RWPE1 (cell line): ENCODE data around the gene TGFBR1.

ENCODE experiments used
- CTCF ChIA-PET: fragments of 350-600 bp; sonication (Branson Sonifier 250); formaldehyde crosslinking; extraction: SDS; loops from one replicate; lab custom pipeline; 2021; lab: Yijun Ruan, JAX
- POLR2A ChIA-PET: fragments of 400-600 bp; formaldehyde crosslinking; extraction: SDS; loops from one replicate; lab custom pipeline; 2020; ENCODE audit warnings: antibody characterized with exemption; ENCODE audit not compliant: low non-redundant PET; lab: Yijun Ruan, JAX
- DNase-seq: peaks from one replicate; pipeline ENCODE4 v3.0.0; 2012; ENCODE audit warnings: low spot score
- H3K27ac ChIP-seq: fragments of 450-650 bp; 2 replicates; pipeline ENCODE4 v1.5.1; 2017
- CTCF ChIP-seq: fragments of 450-650 bp; conservative IDR thresholded peaks from 2 replicates; pipeline ENCODE4 v1.5.1; 2017; ENCODE audit warnings: low read depth, mild to moderate bottlenecking

Gene TGFBR1

DNA sequence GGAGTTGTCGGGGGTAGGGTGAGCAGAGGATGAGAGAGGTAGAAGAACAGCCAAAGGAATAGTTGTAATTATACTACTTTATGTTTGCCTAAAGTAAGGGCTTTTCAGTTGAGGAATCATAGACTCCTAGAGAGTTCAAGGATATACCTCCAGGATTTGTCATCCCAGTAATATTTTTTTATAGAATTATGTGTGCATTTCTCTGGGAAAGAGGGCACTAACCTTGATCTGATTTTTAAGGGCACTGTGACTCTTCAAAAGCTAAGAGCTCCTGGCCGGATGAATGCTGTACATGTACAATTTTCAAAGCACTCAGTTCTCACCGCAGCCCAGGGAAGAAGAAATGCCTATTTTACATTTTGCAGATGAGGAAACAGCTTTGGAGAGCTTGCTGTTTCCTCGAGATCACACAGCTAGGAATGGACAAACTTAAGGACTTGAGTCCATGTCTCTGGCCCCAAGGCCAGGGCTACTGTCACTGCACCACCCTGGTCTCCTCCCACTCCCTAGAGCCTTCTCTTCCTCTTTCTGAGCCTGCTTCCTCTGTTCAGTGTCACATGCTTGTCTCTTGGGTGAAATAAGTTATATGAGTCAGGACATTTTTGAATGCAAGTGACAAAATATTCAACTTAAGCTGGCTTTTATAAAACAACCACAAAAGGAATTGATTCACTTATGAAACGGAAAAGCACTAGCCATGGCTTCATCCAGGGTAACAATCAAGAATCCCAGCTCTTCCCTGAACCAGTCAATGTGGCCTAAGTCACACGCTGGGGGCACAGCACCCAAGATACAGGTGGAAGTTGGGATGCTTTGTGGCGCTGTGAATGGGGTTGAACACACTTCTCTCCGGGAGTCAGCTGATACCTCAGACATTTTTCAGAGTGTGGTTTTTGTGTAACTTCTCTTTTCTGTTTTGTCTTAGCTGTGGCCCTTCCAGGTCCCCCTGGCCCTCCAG is 45.7 kb upstream of the TGFBR1 start:
- TF ChIP-seq CTCF, result no peak
- ChIA-PET CTCF (interaction anchor here (0.6 to 1.0 kb wide), 2 partner anchors 61 to 86 kb away, joined by 3 read pairs; no protein-coding TSS in a partner anchor), POLR2A (no interaction called here)
- H3K27ac ChIP-seq, result no peak overlapping the region
- DNase-seq, result no peak

- CTCF ChIA-PET, result interaction anchor here (0.6 kb wide), 1 partner anchor 59 kb away, joined by 3 read pairs; no protein-coding TSS in a partner anchor
- H3K27ac ChIP-seq, result no peak overlapping the region
- TF ChIP-seq CTCF, result no peak
- POLR2A ChIA-PET, result no interaction called here
- DNase-seq, result no peak
Observed at GRCh38 chr9:99060621-99061020, 44.3 kb upstream of the TGFBR1 start.

GRCh38 chr9:99062549-99062948 is 42.4 kb upstream of the TGFBR1 start:
- no peak for TF ChIP-seq CTCF
- POLR2A ChIA-PET, result no interaction called here
- CTCF ChIA-PET, result no interaction called here
- no peak for DNase-seq
- H3K27ac ChIP-seq, result no peak overlapping the region

GRCh38 chr9:99063522-99063921 is 41.4 kb upstream of the TGFBR1 start:
- H3K27ac ChIP-seq, result no peak overlapping the region
- CTCF ChIA-PET, result no interaction called here
- no peak for TF ChIP-seq CTCF
- POLR2A ChIA-PET, result no interaction called here
- DNase-seq, result no peak

DNA sequence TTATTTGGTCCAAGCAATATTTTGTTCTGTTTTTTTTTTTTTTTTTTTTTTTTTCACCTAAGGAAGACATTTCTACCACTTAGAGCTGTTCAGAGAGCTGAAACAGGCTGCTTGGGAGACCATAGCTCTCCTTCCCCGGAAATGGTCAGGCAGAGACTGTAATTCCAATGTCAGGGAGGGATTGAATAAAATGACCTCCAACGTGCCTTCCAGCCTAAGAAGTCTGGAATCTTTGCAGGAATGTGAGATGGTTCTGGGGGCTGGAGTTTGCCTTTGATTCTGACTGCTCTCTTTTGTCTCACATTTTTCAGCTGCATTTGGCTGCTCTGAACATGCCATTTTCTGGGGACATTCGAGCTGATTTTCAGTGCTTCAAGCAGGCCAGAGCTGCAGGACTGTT is 38.3 kb upstream of the TGFBR1 start:
- no peak overlapping the region for H3K27ac ChIP-seq
- ChIA-PET CTCF (interaction anchor here (0.6 to 1.2 kb wide), 2 partner anchors 18 to 666 kb away, joined by 3 to 4 read pairs; no protein-coding TSS in a partner anchor), POLR2A (no interaction called here)
- DNase-seq, result no peak
- TF ChIP-seq CTCF, result no peak

- no peak for DNase-seq
- no peak overlapping the region for H3K27ac ChIP-seq
- no peak for TF ChIP-seq CTCF
- ChIA-PET CTCF (no interaction called here), POLR2A (no interaction called here)
Observed at GRCh38 chr9:99069075-99069474, 35.8 kb upstream of the TGFBR1 start.
